ENCODE measurements around the gene NOC2L.
A peak's percentile ranks its signal among the peaks of the same experiment; 100 is the strongest.

DNA sequence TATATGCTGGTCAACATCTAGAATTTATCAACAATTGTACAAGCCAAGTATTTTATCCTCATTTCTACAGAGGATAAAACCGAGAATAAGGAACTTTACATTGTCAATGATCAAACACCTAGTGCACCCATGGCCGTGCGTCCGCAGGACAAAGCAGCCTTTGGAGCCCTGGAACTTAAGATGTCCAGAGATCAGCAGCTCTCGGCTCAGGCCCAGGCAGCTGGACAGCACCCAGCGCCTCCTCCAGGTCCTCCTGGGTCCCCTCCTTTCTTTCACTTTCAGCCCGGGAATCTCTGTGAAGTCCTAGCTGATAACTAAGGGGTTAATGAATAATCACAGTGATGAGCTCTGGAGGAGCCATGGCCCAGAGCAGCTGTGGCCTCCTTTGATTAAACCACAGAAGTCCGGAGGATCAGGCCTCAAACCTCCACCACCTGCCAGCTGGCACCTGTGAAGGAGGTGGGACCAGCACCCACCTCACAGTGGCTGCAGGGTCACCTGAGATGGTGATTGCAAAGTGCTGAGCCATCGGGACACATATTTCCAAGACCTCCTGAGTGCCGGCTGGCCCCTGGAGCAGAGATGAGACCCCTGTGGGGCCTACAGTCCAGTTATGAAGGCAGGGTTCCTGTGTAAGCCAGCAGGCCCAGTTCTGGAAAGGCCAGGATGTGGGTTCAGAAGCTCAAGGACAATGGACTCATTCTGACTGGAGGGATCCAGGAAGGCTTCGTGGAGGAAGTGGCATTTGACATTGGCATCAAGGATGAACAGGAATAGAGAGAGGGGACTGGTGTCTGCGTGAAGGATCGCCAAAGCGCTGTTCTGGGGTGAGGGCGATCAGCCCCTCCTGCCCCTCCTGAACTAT lies 46.9 kb downstream of the NOC2L start:
- no peak for TF ChIP-seq CTCF (IDR thresholded peaks at IDR 0.05)
- peak; percentile 6 for TF ChIP-seq EZH2 (IDR thresholded peaks at IDR 0.05)
- TF ChIP-seq EZH2phosphoT487 (IDR thresholded peaks at IDR 0.05): no peak

Measured in neural progenitor cell (in vitro differentiated cells).